ENCODE results near the gene ABHD12.
A peak's percentile ranks its signal among the peaks of the same experiment; 100 is the strongest.

Gene ABHD12

GRCh38 chr20:25303292-25304024 lies 87.2 kb downstream of the ABHD12 start:
- DNase-seq: no peak

- DNase-seq: no peak
These were observed 88.0 kb downstream of the ABHD12 start for GRCh38 chr20:25302596-25302995.

- no peak for DNase-seq
These were observed 89.2 kb downstream of the ABHD12 start for GRCh38 chr20:25301357-25301920.

- no peak for DNase-seq
These were observed 90.0 kb downstream of the ABHD12 start for GRCh38 chr20:25300496-25301170.

- DNase-seq: no peak
These were observed 90.8 kb downstream of the ABHD12 start for GRCh38 chr20:25299806-25300205.

- DNase-seq: no peak
These were observed 93.3 kb downstream of the ABHD12 start for GRCh38 chr20:25297141-25297905.

GRCh38 chr20:25296094-25297093 lies 94.2 kb downstream of the ABHD12 start:
- peak; percentile 29 for DNase-seq

- no peak for DNase-seq
These were observed 95.1 kb downstream of the ABHD12 start for GRCh38 chr20:25295386-25296093.

- DNase-seq: peak; percentile 64
These were observed 95.9 kb downstream of the ABHD12 start for GRCh38 chr20:25294459-25295385.

GRCh38 chr20:25293910-25294458 lies 96.7 kb downstream of the ABHD12 start:
- no peak for DNase-seq

GRCh38 chr20:25293507-25293906 lies 97.1 kb downstream of the ABHD12 start:
- no peak for DNase-seq

- DNase-seq: no peak
These were observed 98.3 kb downstream of the ABHD12 start for GRCh38 chr20:25292176-25292891.

GRCh38 chr20:25291432-25292133 lies 99.1 kb downstream of the ABHD12 start:
- DNase-seq: no peak

- DNase-seq: no peak
These were observed 99.8 kb downstream of the ABHD12 start for GRCh38 chr20:25290646-25291431.

- DNase-seq: no peak
These were observed 100.6 kb downstream of the ABHD12 start for GRCh38 chr20:25289886-25290597.

- DNase-seq: no peak
These were observed 102.1 kb downstream of the ABHD12 start for GRCh38 chr20:25288291-25289181.
